Omental fat pad (tissue), 4 donors: ENCODE data around the gene AGPAT3. TPM values are rescaled to one million over a fixed set of nuclear protein-coding genes. Genes with fewer than 3 reads are reported as not detected.

Experiments used
- ATAC-seq: fragments of 150-250 bp; one replicate; pipeline ENCODE4 v1.9.1; 2016; ENCODE audit warnings: mild to moderate bottlenecking, moderate library complexity; ENCODE audit not compliant: low FRiP score
- DNase-seq: peaks from one replicate; pipeline ENCODE4 v3.0.0-alpha.2; 2019; ENCODE audit warnings: low spot score
- total RNA-seq, 4 donors: library from RNA; depleted of rRNA; stranded (reverse); fragments of >200 nt; gene quantifications; one replicate each; pipeline ENCODE4 v1.1.0, GENCODE V29; 2016
- TF ChIP-seq, protein P1 (sequence below), 3 donors: fragments of 450-650 bp; IDR thresholded peaks; one replicate each; pipeline ENCODE4 v1.5.1; 2016 to 2017; ENCODE audit warnings: antibody characterized with exemption in 3 of 3, mild to moderate bottlenecking in 3 of 3, moderate library complexity in 2 of 3

The AGPAT3 gene
- total RNA-seq, 4 donors from 2014 or later, result 29.7 to 47.0 (median 43.3) TPM

DNA sequence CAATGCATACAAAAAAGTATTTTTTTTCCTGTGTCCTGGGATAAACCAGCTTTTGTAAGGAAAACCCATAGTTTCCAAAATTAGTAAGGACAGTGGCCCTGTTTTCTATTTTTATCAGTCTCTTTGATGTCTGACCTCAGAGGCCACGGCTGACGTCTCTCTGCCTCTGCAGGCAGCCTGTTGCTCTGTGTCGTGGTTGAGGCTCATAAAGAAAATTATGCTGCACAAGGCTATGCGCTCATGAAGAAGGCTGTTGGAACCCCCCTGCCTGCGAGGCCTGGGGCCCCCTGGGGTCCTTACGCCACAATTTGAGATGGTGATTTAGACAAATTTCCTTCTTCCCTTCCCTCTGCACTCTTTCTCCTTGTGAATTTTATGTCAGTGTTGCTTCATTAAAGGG, 48.9 kb downstream of the AGPAT3 start:
- DNase-seq, result no peak

DNA sequence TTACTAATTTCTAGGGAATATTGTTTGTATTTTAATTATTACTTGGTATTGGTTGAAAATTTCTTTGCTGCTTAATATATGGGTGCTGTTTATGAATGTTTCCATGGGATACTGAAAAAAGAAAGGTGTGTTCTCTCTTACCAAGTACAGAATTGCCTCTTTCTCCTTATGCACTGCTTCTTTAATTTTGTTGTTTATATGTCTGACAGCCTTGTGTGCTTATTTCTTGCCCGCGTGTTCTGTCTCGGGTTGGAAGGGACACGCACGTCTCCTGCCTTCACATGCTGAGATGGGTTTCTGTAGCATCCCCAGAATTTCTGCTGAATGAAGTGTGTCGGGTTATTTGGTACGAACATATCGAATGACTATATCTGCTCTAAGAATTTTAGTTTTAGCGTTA, 51.1 kb downstream of the AGPAT3 start:
- ATAC-seq (no peak), DNase-seq (no peak)
- TF ChIP-seq, protein P1, sequence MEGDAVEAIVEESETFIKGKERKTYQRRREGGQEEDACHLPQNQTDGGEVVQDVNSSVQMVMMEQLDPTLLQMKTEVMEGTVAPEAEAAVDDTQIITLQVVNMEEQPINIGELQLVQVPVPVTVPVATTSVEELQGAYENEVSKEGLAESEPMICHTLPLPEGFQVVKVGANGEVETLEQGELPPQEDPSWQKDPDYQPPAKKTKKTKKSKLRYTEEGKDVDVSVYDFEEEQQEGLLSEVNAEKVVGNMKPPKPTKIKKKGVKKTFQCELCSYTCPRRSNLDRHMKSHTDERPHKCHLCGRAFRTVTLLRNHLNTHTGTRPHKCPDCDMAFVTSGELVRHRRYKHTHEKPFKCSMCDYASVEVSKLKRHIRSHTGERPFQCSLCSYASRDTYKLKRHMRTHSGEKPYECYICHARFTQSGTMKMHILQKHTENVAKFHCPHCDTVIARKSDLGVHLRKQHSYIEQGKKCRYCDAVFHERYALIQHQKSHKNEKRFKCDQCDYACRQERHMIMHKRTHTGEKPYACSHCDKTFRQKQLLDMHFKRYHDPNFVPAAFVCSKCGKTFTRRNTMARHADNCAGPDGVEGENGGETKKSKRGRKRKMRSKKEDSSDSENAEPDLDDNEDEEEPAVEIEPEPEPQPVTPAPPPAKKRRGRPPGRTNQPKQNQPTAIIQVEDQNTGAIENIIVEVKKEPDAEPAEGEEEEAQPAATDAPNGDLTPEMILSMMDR (IDR thresholded peaks at IDR 0.05), result no peak

More for the DNA sequence above, 48.9 kb downstream of the AGPAT3 start:
- TF ChIP-seq, protein P1 (IDR thresholded peaks at IDR 0.05), result no peak
- ATAC-seq, result no peak

DNA sequence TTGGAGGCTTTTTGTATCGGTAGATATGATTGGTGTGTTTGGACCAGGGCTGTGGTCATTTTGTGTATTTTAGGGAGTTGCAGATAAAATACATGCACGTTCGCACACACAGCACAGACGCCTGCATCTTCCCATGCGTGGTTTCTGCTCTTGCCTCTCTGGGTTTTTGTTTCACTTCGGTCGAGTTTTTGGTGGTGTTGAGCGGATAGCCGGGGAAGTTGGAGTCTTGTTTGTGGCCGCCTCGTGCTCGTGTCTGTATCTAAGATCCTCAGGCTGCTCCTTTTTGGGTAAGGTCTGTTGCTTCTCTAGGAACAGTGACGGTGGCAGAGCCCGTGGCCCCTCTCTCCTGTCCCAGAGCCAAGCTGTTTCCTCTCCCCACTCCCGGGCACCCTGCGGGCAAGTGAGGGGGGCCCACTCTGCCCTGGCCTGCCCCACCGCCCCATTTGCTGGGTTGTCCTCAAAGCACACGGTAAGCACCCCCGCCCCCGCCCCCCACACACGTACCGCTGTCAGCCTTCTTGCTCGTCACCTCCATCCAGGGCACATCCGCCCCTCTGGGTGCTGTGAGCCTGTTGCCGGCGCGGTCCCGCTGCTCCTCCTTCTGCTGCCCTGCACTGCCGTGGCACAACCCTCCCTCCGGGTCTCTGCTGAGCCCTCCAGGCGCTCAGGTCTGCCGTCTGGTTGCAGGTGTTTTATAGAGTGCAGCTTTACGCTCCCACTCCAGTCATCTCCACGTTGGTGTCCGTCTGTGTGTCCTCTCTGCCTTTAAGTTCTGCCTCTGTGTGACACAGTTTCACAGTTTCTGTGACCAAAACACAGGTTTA, 51.9 kb downstream of the AGPAT3 start:
- TF ChIP-seq, protein P1 (IDR thresholded peaks at IDR 0.05), result no peak
- no peak for ATAC-seq
- DNase-seq, result no peak

DNA sequence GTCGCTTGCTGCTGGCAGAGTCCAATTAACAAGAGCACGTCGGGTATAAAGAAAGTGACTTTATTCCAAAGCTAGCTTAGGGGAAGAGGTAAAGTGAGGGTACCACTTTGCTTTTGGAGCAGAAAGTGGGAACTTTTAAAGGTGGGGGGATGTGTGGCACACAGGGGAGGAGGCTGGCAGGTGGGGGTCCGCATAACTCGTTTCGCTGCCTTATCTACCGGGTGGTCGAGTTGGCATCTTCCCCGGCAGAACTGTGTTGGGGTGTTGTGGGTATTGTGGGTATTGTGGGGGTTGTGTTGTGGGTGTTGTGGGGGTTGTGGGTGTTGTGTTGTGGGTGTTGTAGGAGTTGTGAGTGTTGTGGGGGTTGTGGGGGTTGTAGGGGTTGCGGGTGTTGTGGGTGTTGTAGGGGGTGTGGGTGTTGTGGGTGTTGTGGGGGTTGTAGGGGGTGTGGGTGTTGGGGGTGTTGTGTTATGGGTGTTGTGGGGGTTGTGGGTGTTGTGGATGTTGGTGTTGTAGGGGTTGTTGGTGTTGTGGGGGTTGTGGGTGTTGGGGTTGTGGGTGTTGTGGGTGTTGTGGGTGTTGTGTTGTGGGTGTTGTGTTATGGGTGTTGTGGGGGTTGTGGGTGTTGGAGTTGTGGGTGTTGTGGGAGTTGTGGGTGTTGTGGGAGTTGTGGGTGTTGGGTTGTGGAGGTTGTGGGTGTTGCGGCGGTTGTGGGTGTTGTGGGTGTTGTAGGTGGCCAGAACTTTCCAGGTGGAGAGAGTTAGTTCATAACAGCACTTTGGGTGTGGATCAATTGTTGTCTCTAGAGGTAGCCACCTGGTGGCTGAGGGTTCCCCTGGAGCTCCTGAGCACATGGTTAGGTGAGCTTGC, 52.7 kb downstream of the AGPAT3 start:
- no peak for DNase-seq
- TF ChIP-seq, protein P1 (IDR thresholded peaks at IDR 0.05), result no peak
- ATAC-seq, result no peak

GRCh38 chr21:43918385-43918947, 53.4 kb downstream of the AGPAT3 start:
- ATAC-seq, result no peak
- TF ChIP-seq, protein P1 (IDR thresholded peaks at IDR 0.05), result no peak
- no peak for DNase-seq

GRCh38 chr21:43919283-43919682, 54.3 kb downstream of the AGPAT3 start:
- ATAC-seq, result no peak

More at GRCh38 chr21:43919283-43919682, 54.3 kb downstream of the AGPAT3 start:
- no peak for DNase-seq
- TF ChIP-seq, protein P1 (IDR thresholded peaks at IDR 0.05), result no peak
